H1 (cell line): ENCODE measurements around the gene ROGDI. TPM values are rescaled to one million over a fixed set of nuclear protein-coding genes. Genes with fewer than 3 reads are reported as not detected.
A peak's percentile ranks its signal among the peaks of the same experiment; 100 is the strongest.

Experiments used
- ATF2 ChIP-seq: IDR thresholded peaks from 2 replicates; pipeline ENCODE4 v1.6.1; 2012; ENCODE audit warnings: low read length, inconsistent platforms
- ATF3 ChIP-seq: IDR thresholded peaks from 2 replicates; pipeline ENCODE4 v1.6.1; 2011; ENCODE audit warnings: low read depth, mild to moderate bottlenecking, low read length; ENCODE audit not compliant: insufficient read depth
- CTCF ChIP-seq, 3 experiments: IDR thresholded peaks; 1 replicate in 2 of 3; 2 replicates in 1 of 3; pipeline versions ENCODE4 v1.5.1 to v1.6.1; 2011; ENCODE audit warnings: low read length in 3 of 3, mild to moderate bottlenecking in 3 of 3, inconsistent platforms in 2 of 3, low read depth in 1 of 3, moderate library complexity in 1 of 3; ENCODE audit not compliant: insufficient read depth in 1 of 3; ENCODE audit errors: control extremely low read depth in 1 of 3
- EZH2 ChIP-seq: fragments of 200-600 bp; sonication (generic); IDR thresholded peaks from 2 replicates; pipeline ENCODE4 v1.7.1; 2012; ENCODE audit warnings: low read depth, mild to moderate bottlenecking, moderate library complexity, low read length, inconsistent platforms; ENCODE audit not compliant: severe bottlenecking
- KDM5A ChIP-seq: fragments of 200-600 bp; IDR thresholded peaks from 2 replicates; pipeline ENCODE4 v1.7.1; 2012; ENCODE audit warnings: mild to moderate bottlenecking, low read length, inconsistent platforms, mixed read lengths
- POLR2AphosphoS5 ChIP-seq: IDR thresholded peaks from 2 replicates; pipeline ENCODE4 v1.6.1; 2011; ENCODE audit warnings: low read depth, low read length
- SP1 ChIP-seq: IDR thresholded peaks from 2 replicates; pipeline ENCODE4 v1.6.1; 2011; ENCODE audit warnings: low read depth, low read length
- polyA plus RNA-seq, 7 experiments: library from polyadenylated mRNA; depleted of rRNA in 3 of 7; stranded (reverse) in 5 of 7; unstranded in 2 of 7; fragments of >200 nt in 5 of 7; fragments of 200-250 nt in 2 of 7; gene quantifications; 1 replicate in 5 of 7; 2 replicates in 1 of 7; 4 replicates in 1 of 7; pipeline versions ENCODE4 v1.2.1 to v1.2.3, GENCODE V29; 2011 to 2013; ENCODE audit warnings: missing spikeins in 2 of 7, mixed read lengths in 2 of 7
- total RNA-seq: library from RNA; stranded (reverse); fragmentation: NEBNext Ultra II Directional; extraction: Animal tissue kit (Norgen Biotek cat#: 25700); gene quantifications from 2 replicates; pipeline ENCODE4 v1.2.1, GENCODE V29; 2021

ROGDI gene
- total and polyA plus RNA-seq, 2 of the 8 experiments (the other 6 are each of a cell fraction or from before 2014, with no cell fraction given), result 27.4 to 68.4 TPM

GRCh38 chr16:4766875-4767628 is 35.4 kb downstream of the ROGDI start, which contains the start of gene ZNF500 (continued):
- TF ChIP-seq ATF3 (no peak), CTCF (IDR thresholded peaks at IDR 0.05; ENCODE audit: control extremely low read depth in 1 of 3, insufficient read depth in 1 of 3, low read depth in 1 of 3, low read length in 3 of 3) (no peak), ATF2 (no peak), POLR2AphosphoS5 (peak; percentile 87), KDM5A (0 out of 2 replicates have a peak, but pooled peaks have one; percentile 44), SP1 (peak; percentile 95), EZH2 (no peak)
